H1 (cell line): ENCODE measurements around the gene HOXA6. TPM values are rescaled to one million over a fixed set of nuclear protein-coding genes. Genes with fewer than 3 reads are reported as not detected.

Source experiments
- ASH2L ChIP-seq: fragments of 200-600, 300-600 bp; sonication (generic); IDR thresholded peaks from one replicate; pipeline ENCODE4 v1.7.1; 2017; ENCODE audit warnings: low read length
- polyA plus RNA-seq, 7 experiments: library from polyadenylated mRNA; depleted of rRNA in 3 of 7; stranded (reverse) in 5 of 7; unstranded in 2 of 7; fragments of >200 nt in 5 of 7; fragments of 200-250 nt in 2 of 7; gene quantifications; 1 replicate in 5 of 7; 2 replicates in 1 of 7; 4 replicates in 1 of 7; pipeline versions ENCODE4 v1.2.1 to v1.2.3, GENCODE V29; 2011 to 2013; ENCODE audit warnings: missing spikeins in 2 of 7, mixed read lengths in 2 of 7
- total RNA-seq: library from RNA; stranded (reverse); fragmentation: NEBNext Ultra II Directional; extraction: Animal tissue kit (Norgen Biotek cat#: 25700); gene quantifications from 2 replicates; pipeline ENCODE4 v1.2.1, GENCODE V29; 2021

The HOXA6 gene
- total and polyA plus RNA-seq, 2 of the 8 experiments (the other 6 are each of a cell fraction or from before 2014, with no cell fraction given) = not detected

DNA sequence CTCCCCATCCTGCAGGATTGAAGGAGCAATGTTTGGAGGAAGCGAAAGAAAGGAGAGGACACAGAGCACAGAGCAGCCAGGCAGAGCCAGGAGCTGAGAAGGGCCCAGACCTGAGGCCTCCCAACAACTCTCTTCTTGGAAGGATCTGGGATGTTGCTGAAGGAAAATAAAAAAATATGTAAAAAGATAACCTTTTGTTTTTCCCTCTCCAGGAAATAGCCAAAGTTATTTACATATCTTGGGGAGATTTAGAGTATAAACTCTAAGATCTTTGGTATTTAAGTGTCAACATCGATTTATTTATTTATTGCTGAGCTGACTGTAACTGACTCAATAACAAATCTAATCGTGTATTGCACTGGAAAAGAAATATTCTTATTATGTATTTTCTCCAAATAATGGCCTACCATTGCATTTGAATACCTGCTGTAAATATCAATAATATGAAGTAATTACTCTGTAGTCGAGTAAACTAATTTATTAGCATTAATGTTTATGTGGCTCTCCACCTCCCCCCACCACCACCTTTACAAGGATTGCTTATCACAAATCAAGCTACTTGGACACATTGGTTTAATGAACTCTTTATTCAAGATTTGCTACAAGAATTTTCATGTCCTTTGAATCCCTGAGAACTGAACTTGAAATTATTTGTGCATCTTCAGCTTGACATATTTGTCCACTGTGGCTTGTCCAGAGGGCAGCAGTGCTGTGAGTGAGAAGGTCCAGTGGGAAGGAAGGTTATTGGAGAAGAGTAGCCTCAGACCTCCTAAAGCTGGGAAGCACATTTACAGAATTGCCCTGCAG is 39.3 kb upstream of the HOXA6 start (continued):
- TF ChIP-seq ASH2L = no peak
- TF ChIP-seq, all 59 proteins: peak for 0
